Measurements from ENCODE around the gene B3GNT3. TPM values are rescaled to one million over a fixed set of nuclear protein-coding genes. Genes with fewer than 3 reads are reported as not detected.

Gene B3GNT3
- total and polyA plus RNA-seq, 2 donors (not counting 1 experiment from before 2014, with no cell fraction given), result 0.06 TPM; not detected in 1

DNA sequence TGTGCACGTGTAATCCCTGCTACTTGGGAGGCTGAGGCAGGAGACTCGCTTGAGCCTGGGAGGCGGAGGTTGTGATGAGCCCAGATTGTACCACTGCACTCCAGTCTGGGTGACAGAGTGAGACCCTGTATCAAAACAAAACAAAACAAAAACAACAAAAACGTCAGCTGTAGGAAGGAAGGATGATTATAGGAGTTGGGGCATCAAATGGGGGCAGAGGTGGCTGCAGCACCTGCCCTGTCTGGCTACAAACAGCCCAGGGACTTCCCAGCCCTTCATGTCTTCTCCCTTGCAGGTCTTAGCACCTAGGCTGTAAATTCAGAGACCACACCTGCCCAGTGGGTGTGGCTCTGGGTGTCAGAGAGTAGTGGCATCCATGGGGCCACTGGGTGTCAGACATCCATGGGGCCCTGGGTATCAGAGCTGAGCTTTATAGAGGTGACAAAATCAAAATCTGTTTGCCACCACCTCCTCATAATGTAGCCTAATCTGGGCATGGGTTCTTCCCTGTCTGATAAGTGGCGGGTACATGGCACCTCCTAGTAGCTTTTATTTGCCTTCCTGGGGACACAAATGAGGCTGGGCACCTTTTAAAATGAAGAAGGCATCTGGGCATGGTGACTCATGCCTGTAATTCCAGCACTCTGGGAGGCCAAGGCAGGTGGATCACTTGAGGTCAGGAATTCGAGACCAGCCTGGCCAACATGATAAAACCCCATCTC lies 4.7 kb upstream of the B3GNT3 start:
- no peaks in the 10 kb centered on the region for H3K9me3 Mint-ChIP-seq (ENCODE audit: insufficient read depth)
- Histone ChIP-seq H4K20me1 (ENCODE audit: control insufficient read depth, insufficient read depth, low read length, poor library complexity, severe bottlenecking) (no peaks in the 10 kb centered on the region), H3K9me3 (ENCODE audit: control extremely low read depth in 1 of 3, control insufficient read depth in 2 of 3, insufficient read depth in 1 of 3, low read length in 2 of 3) (peaks cover 0 to 15% (median 0%) of the 10 kb centered on the region in 3 donors), H3K4me3 (ENCODE audit: control extremely low read depth in 1 of 5, extremely low read depth in 1 of 5, insufficient read depth in 1 of 5, low read depth in 2 of 5, low read length in 4 of 5) (no peak overlapping the region), H3K79me2 (ENCODE audit: control insufficient read depth, insufficient read depth, low read length) (no peaks in the 10 kb centered on the region), H3K4me2 (replicated peaks; ENCODE audit: low read depth, low read length, poor library complexity, severe bottlenecking) (no peak overlapping the region), H3K36me3 (replicated peaks in 1 of 2; ENCODE audit: control extremely low read depth in 1 of 2, control insufficient read depth in 1 of 2, extremely low read depth in 1 of 2, insufficient read depth in 2 of 2, low read length in 1 of 2) (peaks cover 7 to 30% of the 10 kb centered on the region in 2 experiments), H3K9ac (ENCODE audit: low read length) (no peak overlapping the region), H2AFZ (ENCODE audit: insufficient read depth, low read depth, low read length, poor library complexity, severe bottlenecking) (no peak overlapping the region), H3K27me3 (replicated peaks in 1 of 4; ENCODE audit: control extremely low read depth in 1 of 4, control insufficient read depth in 3 of 4, insufficient read depth in 4 of 4, low read length in 3 of 4) (peaks cover 0 to 20% (median 12%) of the 10 kb centered on the region in 4 experiments), H3K27ac (ENCODE audit: low read length in 2 of 2) (no peak overlapping the region), H3K4me1 (ENCODE audit: control insufficient read depth in 2 of 2, insufficient read depth in 2 of 2, low read length in 2 of 2) (peaks cover 14 to 16% of the 10 kb centered on the region in 2 donors)
- intact Hi-C loops (cut with micrococcal nuclease), result no loop called here
- DNase-seq (no peak), ATAC-seq (ENCODE audit: low read depth) (no peak)
- 94% methylated on average over 4 of the region's 6 CpGs for WGBS (ENCODE audit: insufficient coverage)
- H3K4me3 Mint-ChIP-seq, result no peak overlapping the region
- ChIA-PET POLR2A (no interaction called here), CTCF (interaction anchor here (0.9 to 2.3 kb wide), 4 partner anchors 38 to 148 kb away, joined by 3 to 8 read pairs (median 4); no protein-coding TSS in a partner anchor)
- H3K27me3 Mint-ChIP-seq, result peaks cover 14% of the 10 kb centered on the region
- H3K4me1 Mint-ChIP-seq, result peaks cover 30% of the 10 kb centered on the region
- peak overlapping the region; percentile 56 for H3K27ac Mint-ChIP-seq
- TF ChIP-seq, protein P1, sequence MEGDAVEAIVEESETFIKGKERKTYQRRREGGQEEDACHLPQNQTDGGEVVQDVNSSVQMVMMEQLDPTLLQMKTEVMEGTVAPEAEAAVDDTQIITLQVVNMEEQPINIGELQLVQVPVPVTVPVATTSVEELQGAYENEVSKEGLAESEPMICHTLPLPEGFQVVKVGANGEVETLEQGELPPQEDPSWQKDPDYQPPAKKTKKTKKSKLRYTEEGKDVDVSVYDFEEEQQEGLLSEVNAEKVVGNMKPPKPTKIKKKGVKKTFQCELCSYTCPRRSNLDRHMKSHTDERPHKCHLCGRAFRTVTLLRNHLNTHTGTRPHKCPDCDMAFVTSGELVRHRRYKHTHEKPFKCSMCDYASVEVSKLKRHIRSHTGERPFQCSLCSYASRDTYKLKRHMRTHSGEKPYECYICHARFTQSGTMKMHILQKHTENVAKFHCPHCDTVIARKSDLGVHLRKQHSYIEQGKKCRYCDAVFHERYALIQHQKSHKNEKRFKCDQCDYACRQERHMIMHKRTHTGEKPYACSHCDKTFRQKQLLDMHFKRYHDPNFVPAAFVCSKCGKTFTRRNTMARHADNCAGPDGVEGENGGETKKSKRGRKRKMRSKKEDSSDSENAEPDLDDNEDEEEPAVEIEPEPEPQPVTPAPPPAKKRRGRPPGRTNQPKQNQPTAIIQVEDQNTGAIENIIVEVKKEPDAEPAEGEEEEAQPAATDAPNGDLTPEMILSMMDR (IDR thresholded peaks at IDR 0.05), result no peak
- TF ChIP-seq EZH2 (IDR thresholded peaks at IDR 0.05; ENCODE audit: borderline replicate concordance, insufficient read depth, low read depth, low read length, poor library complexity, severe bottlenecking), result no peak

DNA sequence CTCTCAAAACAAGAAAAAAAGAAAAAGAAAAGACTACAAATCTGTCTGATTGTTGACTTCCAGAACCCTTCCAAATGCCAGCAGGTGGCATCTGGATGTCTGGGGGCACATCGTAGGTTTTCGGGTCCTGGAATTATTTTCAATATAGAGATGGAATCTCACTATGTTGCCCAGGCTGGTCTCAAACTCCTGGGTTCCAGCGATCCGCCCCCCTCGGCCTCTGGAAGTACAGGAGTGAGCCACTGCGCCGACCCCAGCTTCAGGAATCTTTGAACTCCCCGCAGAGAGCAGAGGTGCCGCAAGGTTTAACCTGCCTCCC lies 567 bp upstream of the B3GNT3 start:
- no peak overlapping the region for H3K9ac ChIP-seq (ENCODE audit: low read length)
- no peaks in the 10 kb centered on the region for H4K20me1 ChIP-seq (ENCODE audit: control insufficient read depth, insufficient read depth, low read length, poor library complexity, severe bottlenecking)
- no peak overlapping the region for H3K27ac ChIP-seq (ENCODE audit: low read length in 2 of 2)
- WGBS (ENCODE audit: insufficient coverage), result 70% methylated on average over 7 of the region's 9 CpGs
- no peak overlapping the region for H3K4me3 ChIP-seq (ENCODE audit: control extremely low read depth in 1 of 5, extremely low read depth in 1 of 5, insufficient read depth in 1 of 5, low read depth in 2 of 5, low read length in 4 of 5)
- H3K4me2 ChIP-seq (replicated peaks; ENCODE audit: low read depth, low read length, poor library complexity, severe bottlenecking), result peak overlapping the region; percentile 57
- Mint-ChIP-seq H3K27me3 (peaks cover 14% of the 10 kb centered on the region), H3K4me1 (peaks cover 43% of the 10 kb centered on the region), H3K9me3 (ENCODE audit: insufficient read depth) (no peaks in the 10 kb centered on the region), H3K4me3 (peak overlapping the region; percentile 45), H3K27ac (no peak overlapping the region)
- H3K36me3 ChIP-seq (replicated peaks in 1 of 2; ENCODE audit: control extremely low read depth in 1 of 2, control insufficient read depth in 1 of 2, extremely low read depth in 1 of 2, insufficient read depth in 2 of 2, low read length in 1 of 2), result no peaks in the 10 kb centered on the region
- intact Hi-C loops (cut with micrococcal nuclease), result no loop called here
- ChIA-PET POLR2A (no interaction called here), CTCF (interaction anchor here (0.7 to 1.3 kb wide), 5 partner anchors 9 to 65 kb away, joined by 3 to 4 read pairs (median 3); partner anchors contain the start of gene RPL18A)
- DNase-seq, result no peak
- peaks cover 0 to 43% (median 22%) of the 10 kb centered on the region in 4 experiments for H3K27me3 ChIP-seq (replicated peaks in 1 of 4; ENCODE audit: control extremely low read depth in 1 of 4, control insufficient read depth in 3 of 4, insufficient read depth in 4 of 4, low read length in 3 of 4)
- H3K4me1 ChIP-seq (ENCODE audit: control insufficient read depth in 2 of 2, insufficient read depth in 2 of 2, low read length in 2 of 2), result peaks cover 31 to 32% of the 10 kb centered on the region in 2 donors
- no peak for ATAC-seq (ENCODE audit: low read depth)
- H3K9me3 ChIP-seq (ENCODE audit: control extremely low read depth in 1 of 3, control insufficient read depth in 2 of 3, insufficient read depth in 1 of 3, low read length in 2 of 3), result peaks cover 0 to 12% (median 0%) of the 10 kb centered on the region in 3 donors
- peak overlapping the region; percentile 47 for H2AFZ ChIP-seq (ENCODE audit: insufficient read depth, low read depth, low read length, poor library complexity, severe bottlenecking)
- H3K79me2 ChIP-seq (ENCODE audit: control insufficient read depth, insufficient read depth, low read length), result no peaks in the 10 kb centered on the region
- TF ChIP-seq EZH2 (IDR thresholded peaks at IDR 0.05; ENCODE audit: borderline replicate concordance, insufficient read depth, low read depth, low read length, poor library complexity, severe bottlenecking), result no peak
- TF ChIP-seq, protein P1 (IDR thresholded peaks at IDR 0.05), result no peak

Data from B cell (primary cell).